GM19324 (cell line): ENCODE data around the gene H6PD.
A peak's percentile ranks its signal among the peaks of the same experiment; 100 is the strongest.

Experiments
- ATAC-seq: cut with Tn5 transposase; IDR thresholded peaks from one replicate; pipeline ENCODE4 v1.9.1; 2021; ENCODE audit warnings: mild to moderate bottlenecking, moderate library complexity; ENCODE audit not compliant: unreplicated experiment, low FRiP score

H6PD gene, protein sequence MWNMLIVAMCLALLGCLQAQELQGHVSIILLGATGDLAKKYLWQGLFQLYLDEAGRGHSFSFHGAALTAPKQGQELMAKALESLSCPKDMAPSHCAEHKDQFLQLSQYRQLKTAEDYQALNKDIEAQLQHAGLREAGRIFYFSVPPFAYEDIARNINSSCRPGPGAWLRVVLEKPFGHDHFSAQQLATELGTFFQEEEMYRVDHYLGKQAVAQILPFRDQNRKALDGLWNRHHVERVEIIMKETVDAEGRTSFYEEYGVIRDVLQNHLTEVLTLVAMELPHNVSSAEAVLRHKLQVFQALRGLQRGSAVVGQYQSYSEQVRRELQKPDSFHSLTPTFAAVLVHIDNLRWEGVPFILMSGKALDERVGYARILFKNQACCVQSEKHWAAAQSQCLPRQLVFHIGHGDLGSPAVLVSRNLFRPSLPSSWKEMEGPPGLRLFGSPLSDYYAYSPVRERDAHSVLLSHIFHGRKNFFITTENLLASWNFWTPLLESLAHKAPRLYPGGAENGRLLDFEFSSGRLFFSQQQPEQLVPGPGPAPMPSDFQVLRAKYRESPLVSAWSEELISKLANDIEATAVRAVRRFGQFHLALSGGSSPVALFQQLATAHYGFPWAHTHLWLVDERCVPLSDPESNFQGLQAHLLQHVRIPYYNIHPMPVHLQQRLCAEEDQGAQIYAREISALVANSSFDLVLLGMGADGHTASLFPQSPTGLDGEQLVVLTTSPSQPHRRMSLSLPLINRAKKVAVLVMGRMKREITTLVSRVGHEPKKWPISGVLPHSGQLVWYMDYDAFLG

DNA sequence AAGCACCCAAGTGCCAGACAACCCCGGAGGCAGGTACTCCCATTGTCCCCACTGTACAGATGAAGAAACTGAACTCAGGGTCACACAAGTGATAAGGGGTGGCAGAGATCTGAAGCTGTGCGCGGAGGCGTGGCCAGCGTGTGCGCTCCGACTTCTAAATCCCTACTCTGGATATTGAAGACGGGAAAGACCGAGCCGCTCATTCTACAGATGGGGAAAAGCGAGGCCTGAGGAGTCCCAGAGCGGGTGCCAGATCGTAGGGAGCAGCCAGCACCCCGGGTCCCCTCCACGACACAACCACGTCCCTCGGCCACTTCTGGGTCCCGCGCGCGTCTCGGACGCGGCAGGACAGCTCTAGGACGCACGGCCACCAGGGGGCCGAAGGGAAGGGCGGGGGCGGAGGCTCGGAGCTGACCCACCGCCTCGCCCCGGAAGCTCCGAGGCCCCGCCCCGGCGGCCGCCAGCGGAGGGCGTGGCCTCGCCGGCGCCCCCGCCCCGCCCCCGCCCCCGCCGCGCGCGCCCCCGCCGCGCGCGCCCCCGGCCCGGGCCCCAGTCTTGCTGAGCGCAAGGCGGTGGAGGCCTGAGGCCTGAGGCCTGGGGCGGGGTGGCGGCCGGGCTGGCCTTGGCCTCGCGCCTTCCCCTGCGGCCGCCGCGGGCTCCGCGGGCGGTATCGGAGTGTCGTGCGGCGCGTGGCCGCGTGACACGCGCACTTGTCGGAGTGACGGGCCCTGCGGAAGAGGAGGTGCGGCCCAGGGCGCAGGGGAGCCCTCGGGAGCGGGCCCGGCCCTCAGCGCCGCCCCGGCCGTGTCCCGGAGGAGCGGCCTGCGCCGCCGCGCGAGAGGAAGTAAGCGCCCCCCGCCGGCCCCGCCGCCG is at the start of gene H6PD:
Gene H6PD (plus strand): TSS at position 552 of the 873 bp plus-strand sequence. CDS start 10,161 bp downstream, outside the sequence.
- peak; percentile 88 for ATAC-seq

DNA sequence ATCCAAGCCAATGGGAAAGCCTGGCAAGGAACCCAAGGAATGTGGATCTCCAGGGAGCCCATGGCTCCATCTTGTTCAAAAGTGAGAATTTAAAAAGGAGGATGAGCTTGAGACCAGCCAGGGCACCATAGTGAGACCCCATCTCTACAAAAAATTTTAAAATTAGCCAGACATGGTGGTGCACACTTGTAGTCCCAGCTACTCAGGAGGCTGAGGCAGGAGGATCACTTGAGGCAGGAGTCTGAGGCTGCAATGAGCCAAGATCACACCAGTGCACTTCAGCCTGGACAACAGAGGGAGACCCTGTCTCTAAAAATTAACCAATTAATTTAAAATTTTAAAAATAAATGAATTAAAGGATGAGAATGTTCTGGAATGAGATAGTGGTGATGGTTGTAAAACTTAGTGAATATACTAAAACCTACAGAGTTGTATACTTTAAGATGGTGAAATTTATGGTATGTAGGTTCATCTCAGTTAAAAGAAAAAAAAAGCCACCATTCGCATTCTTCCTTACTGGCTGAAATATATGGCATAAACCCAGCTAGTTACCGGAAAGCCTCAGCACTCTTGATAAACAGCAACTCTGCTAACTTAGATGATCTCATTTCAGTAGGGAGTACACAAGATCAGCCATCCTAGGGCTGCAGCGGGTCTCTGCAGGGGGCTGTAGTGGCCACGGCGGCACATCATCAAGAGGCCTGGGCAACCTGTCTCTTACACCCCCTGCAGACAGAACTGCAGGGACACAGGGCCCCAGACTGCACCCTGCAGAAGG is 48.3 kb upstream of the H6PD start:
- ATAC-seq = no peak

DNA sequence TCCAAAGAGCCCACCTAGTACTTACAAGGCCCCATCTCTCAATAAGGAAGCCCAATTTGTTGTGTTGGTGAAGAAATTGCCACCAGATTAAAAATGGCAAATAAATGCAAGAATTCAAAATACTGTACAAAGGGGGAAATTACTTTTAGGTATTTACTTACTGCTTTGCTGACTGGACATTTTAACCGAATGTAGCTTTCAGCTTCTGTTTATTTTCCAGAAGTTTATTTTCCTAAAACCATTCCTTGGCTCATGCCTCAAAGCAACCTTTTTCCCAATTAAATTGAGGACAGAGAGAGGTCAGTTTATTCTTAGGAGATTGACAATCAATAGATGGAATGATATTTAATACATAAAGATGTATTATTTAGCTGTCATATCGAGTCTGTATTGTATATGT is 47.6 kb upstream of the H6PD start:
- ATAC-seq = no peak

DNA sequence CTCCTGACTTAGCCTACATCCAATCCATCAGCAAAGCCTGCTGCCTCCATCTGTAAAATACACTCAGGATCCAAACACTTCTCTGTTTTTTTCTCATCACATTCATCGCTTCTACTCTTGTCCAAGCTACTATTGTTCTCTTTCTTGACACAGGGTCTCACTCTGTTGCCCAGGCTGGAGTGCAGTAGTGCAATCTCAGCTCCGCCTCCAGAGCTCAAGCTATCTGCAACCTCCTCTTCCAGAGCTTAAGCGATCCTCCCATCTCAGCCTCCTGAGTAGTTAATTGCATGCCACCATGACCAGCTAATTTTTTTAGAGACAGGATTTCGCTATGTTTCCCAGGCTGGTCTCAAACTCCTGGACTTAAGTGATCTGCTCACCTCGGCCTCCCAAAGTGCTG is 44.3 kb upstream of the H6PD start:
- ATAC-seq = no peak

DNA sequence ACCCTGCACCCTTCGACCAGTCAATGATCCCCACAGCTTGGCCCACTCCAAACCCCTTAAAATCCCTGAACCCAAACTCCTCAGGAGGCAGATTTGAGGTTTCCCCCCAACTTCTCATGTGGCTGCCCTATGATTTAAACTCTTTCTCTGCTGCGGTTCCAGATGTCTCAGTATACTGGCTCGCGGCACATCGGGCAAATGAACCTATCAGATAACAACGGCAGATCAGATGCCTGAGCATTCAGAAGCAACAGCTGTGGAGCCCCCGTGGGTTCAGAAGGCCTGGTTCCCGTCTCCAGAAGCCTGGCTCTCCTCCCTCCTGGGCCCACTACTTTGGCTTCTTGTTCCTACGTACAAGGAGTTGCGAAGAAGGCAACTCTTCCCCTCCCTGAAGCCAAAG is 43.3 kb upstream of the H6PD start:
- no peak for ATAC-seq

DNA sequence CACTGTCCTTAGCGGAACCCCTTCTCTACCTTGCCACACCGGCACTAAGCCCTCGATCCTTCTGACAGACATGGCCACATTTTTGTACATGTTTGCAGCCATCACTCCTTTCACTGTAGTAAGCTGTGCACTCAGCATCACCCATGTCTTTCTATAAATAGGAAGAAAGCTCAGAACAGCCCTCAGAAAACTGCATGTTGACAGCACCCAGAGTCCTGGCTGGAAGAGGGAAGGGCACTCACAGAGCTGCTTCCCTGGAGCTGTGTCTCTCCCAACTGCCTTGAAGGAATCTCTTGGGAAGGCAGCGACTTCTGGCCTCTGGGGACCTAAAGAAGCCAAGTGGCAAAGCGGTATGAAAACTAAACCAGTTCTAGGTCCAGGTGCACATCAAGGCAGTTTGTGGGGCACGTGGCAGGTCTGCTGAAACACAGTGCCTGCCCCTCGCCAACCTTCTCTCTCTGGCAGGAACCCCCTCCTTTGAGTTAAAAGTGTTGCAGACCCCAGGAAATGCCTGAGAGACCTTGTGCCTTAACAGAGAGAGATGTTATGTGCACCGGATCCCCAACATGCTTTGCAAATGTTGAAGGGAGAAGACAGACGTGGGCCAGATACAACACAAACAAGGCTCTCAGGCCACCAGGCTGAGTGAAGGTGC is 41.9 kb upstream of the H6PD start:
- no peak for ATAC-seq

DNA sequence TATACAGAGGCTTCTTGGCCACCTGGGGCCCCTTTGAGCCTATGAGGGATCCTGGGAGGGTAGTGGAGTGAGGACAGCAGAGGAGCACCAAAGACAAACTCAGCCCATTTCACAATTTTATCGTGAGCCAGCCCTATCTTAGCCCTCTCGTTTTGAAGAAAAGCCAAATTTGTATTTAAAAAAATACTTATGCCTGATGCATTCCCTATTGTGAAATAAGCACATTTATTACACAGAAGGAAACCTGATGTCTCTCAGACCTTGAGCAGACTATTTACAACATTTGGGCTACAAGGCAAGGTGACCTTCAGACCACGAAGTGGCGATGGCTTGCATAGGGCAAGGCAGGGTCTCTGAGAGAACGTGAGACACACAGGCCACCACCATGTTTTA is 41.3 kb upstream of the H6PD start:
- no peak for ATAC-seq

DNA sequence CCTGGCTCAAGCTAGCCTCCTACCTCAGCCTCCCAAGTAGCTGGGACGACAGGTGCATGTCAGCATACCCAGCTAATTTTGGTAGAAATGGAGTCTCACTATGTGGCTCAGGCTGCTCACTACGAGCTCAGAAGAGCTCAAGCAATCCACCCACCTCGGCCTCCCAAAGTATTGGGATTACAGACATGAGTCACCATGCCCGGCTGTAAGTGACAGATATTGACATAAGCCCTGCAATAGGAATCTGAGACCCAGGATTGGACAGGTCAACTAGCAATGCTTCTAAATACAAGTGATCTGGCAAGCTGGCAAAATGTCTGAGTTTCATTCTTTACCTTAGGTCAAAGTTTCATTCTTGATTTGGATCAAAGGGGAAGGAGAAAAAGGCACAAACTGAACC is 40.5 kb upstream of the H6PD start:
- ATAC-seq = no peak

DNA sequence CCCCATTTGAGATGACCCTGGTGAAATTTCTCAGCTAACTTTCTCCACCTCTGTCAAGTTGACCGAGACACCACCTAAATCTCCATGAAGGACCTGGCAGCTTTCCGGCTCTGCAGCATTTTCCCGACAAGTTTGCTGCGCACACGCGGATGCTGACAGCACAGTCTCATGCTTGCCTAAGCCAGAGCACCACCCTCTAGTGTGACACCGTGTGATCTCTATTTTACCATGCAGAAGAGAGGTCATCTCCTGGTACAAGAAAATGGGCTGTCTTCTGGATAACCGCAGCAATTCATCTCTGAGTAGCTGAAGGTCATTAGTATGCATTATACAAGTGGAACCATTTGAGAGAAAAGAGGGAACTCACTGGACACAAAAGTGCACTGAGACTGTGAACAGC is 38.9 kb upstream of the H6PD start:
- no peak for ATAC-seq

DNA sequence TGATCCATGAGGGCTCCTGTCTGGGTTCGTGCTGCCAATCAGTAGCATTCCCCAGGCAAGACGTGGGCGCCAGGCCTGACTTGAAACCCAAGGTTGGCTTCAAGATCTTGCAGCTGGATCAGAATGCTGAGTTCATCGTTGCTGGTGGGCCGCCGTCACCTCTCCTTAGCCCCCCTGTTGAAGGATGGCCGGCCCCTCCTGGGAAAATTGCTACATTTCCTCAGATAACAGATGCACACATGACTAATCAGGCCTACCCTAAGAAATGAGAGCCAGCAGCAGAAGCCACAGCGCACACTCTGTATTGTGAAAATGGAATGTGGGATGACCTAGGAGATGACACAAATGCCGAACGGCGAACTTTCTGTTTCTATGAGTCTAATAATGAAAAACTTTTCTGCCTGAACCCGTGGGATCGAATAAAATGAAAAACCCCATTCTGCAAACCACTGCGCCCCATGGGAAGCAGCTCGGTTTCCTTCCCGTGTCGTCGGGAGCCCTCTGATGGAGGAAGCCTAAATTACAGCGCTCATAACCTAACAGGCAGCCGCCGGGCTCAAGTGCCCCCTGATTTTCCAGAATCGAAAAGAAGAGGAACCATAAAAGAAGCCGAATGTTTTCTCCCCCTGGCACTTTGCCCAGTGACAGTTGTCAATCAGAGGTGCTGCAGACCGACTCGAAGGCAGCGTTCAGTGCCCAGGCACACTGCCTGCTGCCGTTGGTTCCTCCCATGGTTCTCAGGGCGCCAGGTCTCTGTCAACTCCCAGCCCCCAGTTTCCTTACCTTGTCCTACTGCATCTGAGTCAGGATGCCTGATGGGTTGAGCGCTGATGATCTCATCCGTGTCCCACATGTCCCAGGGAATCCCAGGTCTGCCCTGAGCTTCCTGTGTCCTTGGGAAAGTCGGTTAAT is 38.2 kb upstream of the H6PD start:
- ATAC-seq = no peak

DNA sequence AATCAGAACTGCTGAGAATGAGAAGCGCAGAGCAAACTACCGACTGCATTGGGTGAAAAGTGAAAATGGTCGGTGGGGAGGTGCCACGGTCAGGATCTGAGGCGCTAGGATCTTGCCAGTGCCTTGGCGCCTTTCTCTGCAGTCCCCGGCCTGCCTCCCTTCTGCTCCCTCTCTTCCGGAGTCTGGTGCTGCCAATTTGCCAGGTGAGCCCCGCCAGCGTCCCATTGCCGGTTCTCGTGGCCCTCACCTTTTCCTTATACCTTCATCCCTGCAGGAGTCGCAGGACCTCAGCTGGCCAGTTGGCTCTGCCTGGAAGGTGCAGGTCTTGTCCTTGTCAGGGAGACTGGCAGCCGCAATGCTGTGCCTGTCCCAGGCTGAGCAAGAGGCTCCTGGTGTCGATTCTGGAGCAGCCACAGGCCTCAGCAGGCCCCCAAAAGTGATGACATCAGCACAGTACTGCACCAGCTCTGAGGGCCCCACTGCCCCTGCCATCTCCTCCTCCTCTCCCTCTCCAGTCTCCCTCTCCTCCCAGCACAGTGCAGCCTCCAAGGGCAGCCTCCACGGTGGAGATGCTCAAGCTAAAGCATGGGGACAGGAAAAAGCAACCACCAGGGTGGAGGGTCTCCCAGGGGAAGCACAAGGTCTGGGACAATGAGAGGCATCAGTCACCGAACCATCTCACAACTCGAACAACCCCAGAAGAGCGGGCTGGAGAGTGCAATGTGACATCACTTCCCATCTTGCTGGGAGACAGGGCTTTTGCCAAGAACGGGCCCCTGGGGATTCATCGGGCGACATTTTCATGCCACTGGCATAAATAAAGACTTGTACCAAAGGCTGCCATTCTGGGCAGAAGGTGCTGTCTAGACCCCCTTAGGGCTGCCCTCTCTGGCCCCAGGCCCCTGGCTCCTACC is 37.1 kb upstream of the H6PD start:
- ATAC-seq = no peak

DNA sequence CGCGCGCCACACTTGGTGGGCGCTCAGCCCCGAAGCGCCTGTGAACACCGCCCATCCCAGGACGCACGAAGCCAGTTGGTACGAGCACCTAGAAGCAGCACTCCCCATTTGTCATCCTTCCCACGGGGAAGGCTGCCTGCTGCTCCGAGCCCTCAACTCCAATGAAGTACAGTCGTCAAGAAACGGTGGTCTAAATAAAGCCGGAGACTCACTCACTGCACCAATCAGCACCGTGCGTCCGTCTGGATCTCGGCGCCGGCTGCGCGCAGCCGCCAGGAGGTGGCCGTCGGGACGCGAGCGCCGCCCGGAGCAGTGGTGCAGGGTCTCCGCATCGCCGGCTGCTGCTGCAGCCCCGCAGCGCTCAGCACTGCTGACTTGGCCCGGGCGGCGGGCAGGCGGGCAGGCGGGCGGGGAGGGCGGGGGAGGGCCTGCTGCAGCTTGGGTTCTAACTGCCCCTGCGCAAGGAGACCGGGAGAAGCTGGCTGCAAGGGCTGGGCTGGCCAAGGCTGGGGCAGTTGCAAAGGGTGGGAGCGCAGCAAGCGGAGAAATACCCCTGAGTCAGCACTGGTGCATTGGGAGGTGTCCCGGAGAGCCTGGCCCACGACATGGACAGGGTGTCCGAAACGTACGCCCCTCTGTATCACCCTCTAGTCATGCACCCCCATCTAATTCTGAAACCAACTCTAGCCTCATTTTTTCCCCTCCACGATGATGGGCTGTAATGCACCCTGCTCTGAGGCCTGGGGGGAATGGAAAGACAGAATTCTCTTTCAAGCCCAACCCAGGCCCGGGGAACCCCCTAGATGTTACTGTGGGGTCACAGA is 35.8 kb upstream of the H6PD start:
- no peak for ATAC-seq

DNA sequence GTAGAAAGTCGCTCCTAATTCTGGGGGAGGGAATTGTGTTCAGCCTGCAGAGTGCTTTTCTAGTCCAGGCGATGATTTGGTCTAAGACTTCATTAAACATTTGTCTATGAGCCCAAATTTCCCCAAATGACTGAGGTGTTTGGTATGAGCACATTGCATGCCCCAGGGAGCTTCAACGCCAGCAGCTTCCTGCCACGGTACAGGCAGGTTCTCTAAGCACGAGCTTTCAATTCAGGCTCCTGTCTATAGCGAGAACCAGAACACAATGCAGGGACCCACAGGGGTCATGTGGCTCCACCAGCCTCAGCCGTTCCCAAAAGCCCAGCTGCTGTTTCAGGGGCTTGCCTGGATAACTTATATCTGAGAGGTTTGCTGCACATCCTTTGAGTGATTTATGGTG is 34.1 kb upstream of the H6PD start:
- ATAC-seq = no peak

DNA sequence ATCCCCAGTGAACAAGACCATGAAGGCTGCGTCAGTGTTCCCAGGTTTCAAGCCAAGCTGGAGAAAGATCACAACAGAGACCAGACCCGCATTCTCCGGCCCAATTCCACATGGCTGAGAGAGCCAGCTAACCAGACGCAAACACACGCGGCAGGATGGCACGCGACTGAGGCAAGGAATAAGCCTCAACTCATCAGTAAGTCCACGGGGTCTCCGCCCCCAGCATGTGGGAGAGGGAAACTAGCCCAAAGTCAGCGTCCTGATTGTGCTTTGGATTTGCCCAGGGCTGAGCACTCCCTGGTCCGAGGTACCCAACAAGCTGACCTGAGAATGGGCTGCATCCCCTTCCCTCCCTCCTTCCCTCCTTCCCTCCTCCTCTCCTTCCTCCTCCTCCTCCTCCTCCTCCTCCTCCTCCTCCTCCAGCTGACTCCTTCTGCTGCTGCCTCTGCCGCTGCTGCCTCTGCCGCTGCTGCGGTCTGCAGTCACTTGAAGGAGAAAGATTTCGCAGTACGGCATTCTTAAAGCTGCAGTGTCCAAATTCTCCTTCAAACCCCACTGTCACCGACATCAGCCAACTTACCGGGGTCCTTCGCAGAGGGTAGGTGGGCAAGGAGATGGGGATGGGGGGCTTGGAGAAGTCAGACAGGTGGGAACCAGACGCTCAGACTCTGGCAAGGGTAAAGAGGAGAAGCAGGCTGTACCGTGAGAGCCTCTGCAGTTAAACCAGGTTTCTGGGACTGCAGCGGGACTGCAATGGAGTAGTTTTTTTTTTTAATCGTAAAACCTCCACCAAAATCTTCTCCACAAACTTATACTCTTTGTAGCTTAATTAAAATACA is 33.0 kb upstream of the H6PD start:
- no peak for ATAC-seq

DNA sequence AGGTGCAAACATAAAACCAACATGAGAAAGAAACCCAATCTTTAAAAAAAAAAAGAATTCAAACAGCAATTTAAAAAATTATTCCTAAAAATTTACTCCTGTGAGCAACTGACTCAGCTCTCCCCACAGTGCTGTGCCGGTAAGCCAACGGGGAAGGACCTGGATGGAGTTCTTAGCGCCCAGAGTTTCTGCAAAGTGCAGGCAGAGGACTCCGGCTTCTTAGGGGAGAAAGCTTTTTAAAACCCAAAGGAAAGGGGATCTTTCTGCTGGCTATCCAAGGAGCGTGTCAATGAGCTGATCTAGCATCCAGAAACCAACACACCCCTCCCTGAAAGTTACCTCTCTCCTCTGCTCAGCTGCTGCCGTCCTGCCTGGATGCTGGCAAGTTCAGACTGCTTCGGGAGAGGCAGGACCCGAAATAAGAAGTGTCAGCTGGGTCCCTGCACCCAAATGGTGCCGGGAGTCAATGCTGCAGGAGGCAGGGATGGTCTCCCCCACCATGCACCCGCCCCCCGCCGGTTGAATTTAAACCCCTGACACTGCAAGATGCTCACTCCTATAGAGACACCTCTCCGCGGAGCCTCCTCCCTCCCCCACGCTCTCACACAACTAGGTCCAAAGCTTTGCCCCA is 32.2 kb upstream of the H6PD start:
- ATAC-seq = no peak
